ENCODE data around the gene CCN5.
A peak's percentile ranks its signal among the peaks of the same experiment; 100 is the strongest.

CCN5 gene

DNA sequence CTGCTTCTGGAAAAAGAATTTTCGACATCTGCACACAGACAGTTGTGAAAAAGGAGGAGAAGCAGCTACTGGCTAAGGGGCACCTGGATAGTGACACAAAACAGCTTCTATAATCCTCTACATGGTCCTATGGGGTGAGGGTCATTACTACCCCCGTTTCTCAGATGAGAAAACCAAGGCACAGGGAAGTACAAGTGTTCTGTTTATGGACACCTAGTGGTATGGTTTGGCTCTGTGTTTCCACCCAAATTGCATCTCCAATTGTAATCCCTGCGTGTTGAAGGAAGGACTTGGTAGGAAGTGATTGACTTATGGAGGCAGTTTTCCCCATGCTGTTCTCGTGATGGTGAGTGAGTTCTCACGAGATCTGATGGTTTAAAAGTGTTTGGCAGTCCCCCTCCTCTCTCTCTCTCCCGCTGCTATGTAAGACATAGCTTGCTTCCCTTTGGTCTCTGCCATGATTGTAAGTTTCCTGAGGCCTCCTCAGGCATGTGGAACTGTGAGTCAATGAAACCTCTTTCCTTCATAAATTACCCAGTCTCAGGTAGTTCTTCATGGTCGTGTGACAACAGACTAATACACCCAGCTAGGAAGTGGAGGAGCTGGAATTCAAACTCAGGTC is 28.0 kb downstream of the CCN5 start:
- TF ChIP-seq, protein P1, sequence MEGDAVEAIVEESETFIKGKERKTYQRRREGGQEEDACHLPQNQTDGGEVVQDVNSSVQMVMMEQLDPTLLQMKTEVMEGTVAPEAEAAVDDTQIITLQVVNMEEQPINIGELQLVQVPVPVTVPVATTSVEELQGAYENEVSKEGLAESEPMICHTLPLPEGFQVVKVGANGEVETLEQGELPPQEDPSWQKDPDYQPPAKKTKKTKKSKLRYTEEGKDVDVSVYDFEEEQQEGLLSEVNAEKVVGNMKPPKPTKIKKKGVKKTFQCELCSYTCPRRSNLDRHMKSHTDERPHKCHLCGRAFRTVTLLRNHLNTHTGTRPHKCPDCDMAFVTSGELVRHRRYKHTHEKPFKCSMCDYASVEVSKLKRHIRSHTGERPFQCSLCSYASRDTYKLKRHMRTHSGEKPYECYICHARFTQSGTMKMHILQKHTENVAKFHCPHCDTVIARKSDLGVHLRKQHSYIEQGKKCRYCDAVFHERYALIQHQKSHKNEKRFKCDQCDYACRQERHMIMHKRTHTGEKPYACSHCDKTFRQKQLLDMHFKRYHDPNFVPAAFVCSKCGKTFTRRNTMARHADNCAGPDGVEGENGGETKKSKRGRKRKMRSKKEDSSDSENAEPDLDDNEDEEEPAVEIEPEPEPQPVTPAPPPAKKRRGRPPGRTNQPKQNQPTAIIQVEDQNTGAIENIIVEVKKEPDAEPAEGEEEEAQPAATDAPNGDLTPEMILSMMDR (IDR thresholded peaks at IDR 0.05) = no peak
- no peaks in the 10 kb centered on the region for H3K36me3 ChIP-seq
- H3K27ac ChIP-seq = peak overlapping the region; percentile 75 to 86
- H3K9me3 ChIP-seq = no peaks in the 10 kb centered on the region
- no peak for DNase-seq
- intact Hi-C loops (cut with DNase I; ENCODE audit: low total_unique reads) = loop anchor here (10.0 kb wide), 1 partner anchor 358 kb away; no protein-coding TSS in a partner anchor
- no peaks in the 10 kb centered on the region for H3K27me3 ChIP-seq
- no peak overlapping the region for H3K4me3 ChIP-seq
- peaks cover 0 to 77% (median 44%) of the 10 kb centered on the region in 4 donors for H3K4me1 ChIP-seq

DNA sequence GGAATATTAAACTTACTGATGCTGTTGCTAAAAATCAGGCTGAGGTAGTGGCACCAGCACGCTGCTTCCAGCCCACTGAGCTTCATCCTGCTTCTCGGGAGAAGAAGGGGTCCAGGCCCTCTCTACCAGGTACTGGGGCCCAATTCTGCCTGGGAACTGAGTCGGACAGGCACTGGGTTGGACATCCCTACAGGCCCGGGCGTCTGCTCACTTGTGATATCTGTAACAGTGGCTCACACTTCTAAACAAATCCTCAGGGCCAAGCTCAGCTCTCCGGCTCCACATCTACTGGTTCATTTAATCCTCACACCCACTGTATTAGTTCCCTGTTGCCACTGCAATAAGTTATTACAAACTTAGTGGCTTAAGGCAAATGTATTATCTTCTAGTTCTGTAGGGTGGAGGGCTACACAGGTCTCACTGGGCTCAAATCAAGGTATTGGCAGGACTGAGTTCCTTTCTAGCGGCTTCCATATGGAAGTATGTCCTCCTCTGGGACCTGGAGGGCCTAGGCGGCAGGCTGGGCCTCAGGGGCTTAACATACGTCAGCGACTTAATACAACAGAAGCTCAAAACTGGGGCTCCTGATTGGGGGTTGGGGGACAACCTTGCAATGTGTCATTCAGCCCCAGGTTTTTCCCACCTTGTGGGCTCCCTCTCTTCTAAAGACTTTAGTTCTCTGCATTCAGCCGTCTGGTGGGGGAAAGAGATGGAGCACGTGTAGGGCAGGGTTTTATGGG is 28.9 kb downstream of the CCN5 start:
- Histone ChIP-seq H3K4me1 (peaks cover 0 to 70% (median 42%) of the 10 kb centered on the region in 4 donors), H3K9me3 (no peaks in the 10 kb centered on the region), H3K27me3 (no peaks in the 10 kb centered on the region), H3K36me3 (no peaks in the 10 kb centered on the region), H3K4me3 (no peak overlapping the region), H3K27ac (peak overlapping the region; percentile 75 to 86)
- TF ChIP-seq, protein P1 (IDR thresholded peaks at IDR 0.05) = no peak
- intact Hi-C loops (cut with DNase I; ENCODE audit: low total_unique reads) = loop anchor here (10.0 kb wide), 1 partner anchor 359 kb away; no protein-coding TSS in a partner anchor
- no peak for DNase-seq

DNA sequence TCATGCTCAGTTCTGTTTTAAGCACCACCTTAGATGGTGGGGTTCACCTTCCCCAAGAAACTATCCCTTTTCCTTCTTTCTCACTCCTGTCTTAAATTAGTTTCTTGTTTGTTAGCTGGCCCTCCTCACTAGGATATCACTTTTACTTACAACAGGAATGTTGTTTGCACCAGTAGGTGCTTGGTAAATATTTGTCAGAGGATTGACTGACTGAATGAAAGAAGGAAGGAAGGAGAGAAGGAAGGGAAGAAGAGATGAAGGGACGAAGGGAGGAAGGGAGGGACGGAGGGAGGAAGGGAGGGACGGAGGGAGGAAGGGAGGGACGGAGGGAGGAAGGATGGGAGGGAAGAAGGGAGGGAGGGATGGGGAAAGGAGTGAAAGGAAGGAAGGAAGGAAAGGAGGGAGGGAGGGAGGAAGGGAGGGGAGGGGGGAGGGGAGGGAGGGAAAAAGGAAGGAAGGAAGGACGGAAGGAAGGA is 30.0 kb downstream of the CCN5 start:
- Histone ChIP-seq H3K27me3 (peaks cover 0 to 8% of the 10 kb centered on the region in 2 donors), H3K4me3 (peak overlapping the region; percentile 66 to 89), H3K9me3 (no peaks in the 10 kb centered on the region), H3K36me3 (no peaks in the 10 kb centered on the region), H3K4me1 (peaks cover 0 to 70% (median 35%) of the 10 kb centered on the region in 4 donors), H3K27ac (peak overlapping the region; percentile 75 to 86)
- intact Hi-C loops (cut with DNase I; ENCODE audit: low total_unique reads) = loop anchor here (5.0 to 10.0 kb wide), 2 partner anchors 122 to 360 kb away; no protein-coding TSS in a partner anchor
- TF ChIP-seq, protein P1 (IDR thresholded peaks at IDR 0.05) = no peak
- no peak for DNase-seq

DNA sequence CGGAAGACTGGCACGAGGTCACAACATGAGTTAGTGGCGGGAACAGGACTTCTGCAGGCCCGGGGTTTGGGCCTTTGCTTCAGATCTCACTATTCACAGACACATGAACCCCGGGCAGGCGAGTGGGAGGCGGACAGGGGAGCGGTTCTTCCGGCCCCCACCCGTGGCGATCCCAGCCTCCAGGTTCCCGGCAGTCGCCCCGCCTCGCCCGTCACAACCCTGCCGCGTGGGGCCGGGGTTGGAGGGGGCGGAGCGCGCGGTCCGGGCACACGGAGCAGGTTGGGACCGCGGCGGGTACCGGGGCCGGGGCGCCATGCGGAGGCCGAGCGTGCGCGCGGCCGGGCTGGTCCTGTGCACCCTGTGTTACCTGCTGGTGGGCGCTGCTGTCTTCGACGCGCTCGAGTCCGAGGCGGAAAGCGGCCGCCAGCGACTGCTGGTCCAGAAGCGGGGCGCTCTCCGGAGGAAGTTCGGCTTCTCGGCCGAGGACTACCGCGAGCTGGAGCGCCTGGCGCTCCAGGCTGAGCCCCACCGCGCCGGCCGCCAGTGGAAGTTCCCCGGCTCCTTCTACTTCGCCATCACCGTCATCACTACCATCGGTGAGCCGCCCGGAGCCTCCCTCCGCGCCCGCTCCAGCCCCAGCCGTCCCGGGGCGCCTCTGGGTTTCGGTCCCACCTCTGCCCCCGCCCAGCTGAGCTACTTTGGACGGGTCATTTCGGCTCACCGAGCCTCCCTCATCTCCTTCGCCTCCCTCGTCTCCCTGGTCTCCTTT is 30.6 kb downstream of the CCN5 start, which contains the start of gene KCNK15:
Gene KCNK15 (plus strand): TSS at position 268 of the 769 bp plus-strand sequence. CDS start 46 bp downstream, at position 314.
- peak within 1 kb of the TSS; percentile 66 to 89 for H3K4me3 ChIP-seq
- peaks cover 0 to 71% (median 38%) of the 10 kb centered on the region in 4 donors for H3K4me1 ChIP-seq
- TF ChIP-seq, protein P1 (IDR thresholded peaks at IDR 0.05) = no peak
- intact Hi-C loops (cut with DNase I; ENCODE audit: low total_unique reads) = loop anchor here (5.0 to 10.0 kb wide), 2 partner anchors 122 to 361 kb away; no protein-coding TSS in a partner anchor
- H3K27ac ChIP-seq = peak within 1 kb of the TSS; percentile 75 to 86
- H3K27me3 ChIP-seq = peaks cover 0 to 14% of the 10 kb centered on the region in 2 donors
- no peaks in the 10 kb centered on the region for H3K36me3 ChIP-seq
- DNase-seq = peak; percentile 64 to 87
- H3K9me3 ChIP-seq = no peaks in the 10 kb centered on the region

Data from tibial artery (tissue), 4 donors.